MV-4-11 (cell line): ENCODE results near the gene CEP57.
"Not testable (repeated sequence)": the region's sequence is repeated elsewhere in the genome, so short reads cannot be mapped to it uniquely, and the experiment has no call there.

Source experiments
- DNase-seq: peaks from one replicate; lab custom pipeline; 2025; lab: John Stamatoyannopoulos, UW

The CEP57 gene

DNA sequence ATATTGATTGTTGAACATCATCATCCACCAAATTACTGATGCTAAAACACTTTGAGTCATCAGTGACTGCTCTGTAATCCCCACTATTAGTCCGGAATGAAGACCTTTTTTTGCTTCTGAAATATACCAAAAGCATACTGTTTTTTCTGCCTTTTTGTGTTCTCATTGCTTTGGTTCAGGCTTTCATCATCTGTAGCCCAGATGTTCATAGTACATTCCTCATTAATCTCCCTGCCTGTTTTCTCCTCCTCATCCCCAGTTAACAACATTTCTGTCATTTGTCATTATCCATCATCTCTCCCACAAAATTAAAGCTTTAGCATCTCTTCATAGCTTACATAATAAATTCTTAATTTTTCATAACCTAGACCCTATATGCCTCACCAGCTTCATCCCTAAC is 9.2 kb downstream of the CEP57 start:
- no peak for DNase-seq

DNA sequence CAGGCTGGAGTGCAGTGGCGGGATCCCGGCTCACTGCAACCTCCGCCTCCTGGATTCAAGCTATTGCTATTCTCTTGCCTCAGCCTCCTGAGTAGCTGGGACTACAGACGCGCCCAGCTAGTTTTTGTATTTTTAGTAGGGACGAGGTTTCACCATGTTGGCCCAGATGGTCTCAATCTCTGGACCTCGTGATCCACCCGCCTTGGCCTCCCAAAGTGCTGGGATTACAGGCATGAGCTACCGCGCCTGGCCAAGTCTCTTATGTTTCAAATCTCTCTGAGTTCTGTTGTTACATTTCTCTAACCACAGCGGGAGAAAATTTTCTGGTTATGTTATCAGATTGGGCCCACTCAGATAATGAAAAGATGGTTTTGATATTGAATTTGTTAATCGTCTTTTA is 10.1 kb downstream of the CEP57 start:
- no peak for DNase-seq

DNA sequence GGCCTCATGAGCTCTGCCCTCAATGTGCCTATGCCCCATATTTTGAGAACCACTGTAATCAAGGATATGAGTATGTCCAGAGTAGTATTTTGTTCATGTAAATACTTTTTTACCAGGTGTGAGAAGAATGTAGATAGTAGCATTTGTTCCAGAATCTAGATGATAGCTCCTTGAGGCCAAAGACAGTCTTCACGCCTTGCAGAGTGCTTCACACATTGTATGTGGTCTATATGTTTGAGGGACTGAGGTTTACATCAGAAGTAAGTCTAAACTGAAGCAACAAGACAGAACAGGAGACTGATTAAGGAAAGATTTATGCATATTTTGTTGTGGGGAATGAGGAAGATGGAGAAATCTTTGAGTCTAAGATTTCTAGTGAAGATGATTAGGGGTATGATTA is 12.5 kb downstream of the CEP57 start:
- DNase-seq, result no peak

DNA sequence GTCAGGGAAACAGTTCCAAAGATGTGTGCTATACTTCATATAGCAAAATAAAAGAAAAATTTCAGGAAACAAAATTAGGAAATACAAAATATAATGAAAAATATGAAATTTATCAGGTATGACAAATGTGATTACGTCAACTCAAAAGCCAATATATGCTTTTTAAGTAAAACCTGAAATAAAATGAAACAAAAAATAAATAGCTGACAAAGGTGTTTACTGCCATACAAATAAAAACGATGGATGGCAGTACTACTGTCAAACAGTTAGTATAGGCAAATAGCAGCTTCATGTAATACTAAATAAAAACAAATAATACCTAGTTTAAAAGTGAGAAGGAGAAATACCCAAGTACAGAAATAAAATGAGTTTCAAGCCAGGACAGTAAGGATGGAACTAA is 13.7 kb downstream of the CEP57 start:
- DNase-seq, result no peak

DNA sequence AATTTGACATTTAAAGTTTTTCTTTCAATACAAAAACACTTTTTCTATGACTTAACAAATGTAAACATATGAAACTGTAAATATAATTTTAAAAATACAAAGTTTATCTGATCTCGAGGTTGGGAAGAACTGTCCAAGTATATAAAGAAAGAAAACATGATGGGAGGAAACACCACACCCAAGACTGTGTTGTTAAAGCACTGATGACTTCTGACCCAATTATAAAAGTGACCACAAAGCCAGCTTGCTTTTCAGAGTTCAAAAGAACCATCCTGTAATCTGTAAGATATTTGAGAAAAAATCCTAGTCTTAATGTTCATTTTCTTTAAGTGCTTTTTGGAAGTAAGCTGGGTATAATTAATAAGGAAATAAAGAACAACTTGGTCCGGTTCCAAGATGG is 15.6 kb downstream of the CEP57 start:
- DNase-seq, result no peak

DNA sequence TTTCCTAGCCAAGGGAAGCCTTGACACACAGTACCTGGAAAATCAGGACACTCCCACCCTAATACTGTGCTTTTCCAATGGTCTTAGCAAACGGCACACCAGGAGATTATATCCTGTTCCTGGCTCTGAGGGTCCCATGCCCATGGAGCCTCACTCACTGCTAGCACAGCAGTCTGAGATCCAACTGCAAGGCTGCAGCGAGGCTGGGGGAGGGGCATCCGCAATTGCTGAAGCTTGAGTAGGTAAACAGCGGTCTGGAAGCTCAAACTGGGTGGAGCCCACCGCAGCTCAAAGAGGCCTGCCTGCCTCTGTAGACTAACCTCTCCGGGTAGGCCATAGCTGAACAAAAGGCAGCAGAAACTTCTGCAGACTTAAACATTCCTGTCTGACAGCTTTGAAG is 16.2 kb downstream of the CEP57 start:
- DNase-seq, result not testable (repeated sequence)

DNA sequence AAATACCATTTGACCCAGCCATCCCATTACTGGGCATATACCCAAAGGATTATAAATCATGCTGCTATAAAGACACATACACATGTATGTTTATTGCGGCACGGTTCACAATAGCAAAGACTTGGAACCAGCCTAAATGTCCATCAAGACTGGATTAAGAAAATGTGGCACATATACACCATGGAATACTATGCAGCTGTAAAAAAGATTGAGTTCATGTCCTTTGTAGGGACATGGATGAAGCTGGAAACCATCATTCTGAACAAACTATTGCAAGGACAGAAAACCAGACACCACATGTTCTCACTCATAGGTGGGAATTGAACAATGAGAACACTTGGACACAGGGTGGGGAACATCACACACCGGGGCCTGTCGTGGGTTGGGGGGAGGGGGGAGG is 20.8 kb downstream of the CEP57 start:
- DNase-seq, result not testable (repeated sequence)

DNA sequence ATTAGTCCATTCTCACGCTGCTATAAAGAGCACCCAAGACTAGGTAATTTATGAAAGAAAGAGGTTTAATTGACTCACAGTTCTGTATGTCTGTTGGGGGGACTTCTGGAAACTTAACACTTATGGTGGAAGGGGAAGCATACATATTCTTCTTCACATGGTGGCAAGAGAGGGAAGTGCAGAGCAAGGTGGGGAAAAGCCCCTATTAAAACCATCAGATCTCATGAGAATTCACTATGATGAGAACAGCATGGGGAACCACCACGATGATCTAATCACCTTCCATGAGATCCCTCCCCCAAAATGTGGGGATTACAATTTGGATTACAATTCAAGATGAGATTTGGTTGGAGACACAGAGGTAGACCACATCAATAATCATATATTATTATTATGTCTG is 25.7 kb downstream of the CEP57 start:
- no peak for DNase-seq

DNA sequence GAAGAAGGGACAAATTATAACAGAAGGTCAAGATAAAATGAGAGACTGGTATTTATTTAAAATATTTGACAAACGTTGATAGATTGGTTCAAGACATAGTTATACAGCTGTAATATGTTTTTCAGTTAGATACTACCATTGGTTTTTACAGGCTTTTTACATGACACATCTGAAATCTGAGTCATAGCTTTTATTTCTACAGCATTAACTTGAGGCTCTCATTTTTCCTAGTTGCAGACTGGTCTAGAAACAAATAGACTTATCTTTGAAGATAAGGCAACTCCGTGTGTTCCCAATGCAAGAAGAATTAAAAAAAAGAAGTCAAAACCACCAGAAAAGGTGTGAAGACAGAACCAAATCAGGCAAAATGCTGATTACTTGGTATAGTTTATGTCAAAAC is 31.3 kb downstream of the CEP57 start:
- DNase-seq, result no peak

DNA sequence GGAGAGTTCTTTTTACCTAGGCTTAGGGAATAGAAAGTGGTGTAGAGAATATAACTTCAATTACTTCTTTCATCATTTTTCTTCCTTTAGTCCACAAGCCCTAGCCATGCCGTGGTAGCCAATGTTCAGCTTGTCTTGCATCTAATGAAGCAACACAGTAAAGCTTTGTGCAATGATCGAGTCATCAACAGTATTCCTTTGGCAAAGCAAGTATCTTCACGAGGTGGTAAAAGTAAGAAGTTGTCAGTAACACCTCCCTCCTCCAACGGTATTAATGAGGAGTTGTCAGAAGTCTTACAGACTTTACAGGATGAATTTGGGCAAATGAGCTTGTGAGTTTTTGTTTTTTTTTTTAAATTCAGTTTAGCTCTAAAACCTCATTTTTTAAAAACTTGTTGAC is 37.4 kb downstream of the CEP57 start:
- DNase-seq, result peak; percentile 57

DNA sequence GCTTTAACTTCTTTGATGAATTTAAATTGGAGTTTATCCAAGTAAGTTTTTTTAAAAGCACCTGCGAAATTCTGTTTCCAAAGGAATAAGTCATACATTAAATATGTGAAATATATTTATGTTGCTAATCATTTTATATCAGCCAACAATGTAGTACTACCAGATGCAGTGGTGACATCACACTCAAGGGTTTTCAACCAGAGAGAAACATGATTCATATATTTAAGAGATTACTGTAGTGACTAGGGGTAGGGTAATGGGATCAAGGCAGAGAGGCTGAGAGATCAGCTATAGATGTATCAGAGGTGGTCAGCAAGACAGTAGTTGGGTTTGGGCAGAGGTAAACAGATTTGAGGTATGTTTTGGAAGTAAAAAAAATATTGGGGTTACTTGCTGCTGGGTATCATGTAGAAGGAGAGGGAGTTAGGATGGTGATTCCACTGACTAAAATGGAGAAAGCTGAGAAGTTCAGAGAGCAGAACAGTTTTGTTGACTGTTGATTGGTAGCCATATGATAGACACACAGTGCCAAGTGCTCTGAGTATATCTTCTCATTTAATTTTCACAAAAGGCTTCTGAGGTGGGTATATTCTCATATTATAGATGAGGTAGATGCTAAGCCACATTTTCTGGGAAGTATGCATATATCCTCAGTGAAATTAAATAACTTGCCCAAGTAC is 39.4 kb downstream of the CEP57 start:
- DNase-seq, result no peak

DNA sequence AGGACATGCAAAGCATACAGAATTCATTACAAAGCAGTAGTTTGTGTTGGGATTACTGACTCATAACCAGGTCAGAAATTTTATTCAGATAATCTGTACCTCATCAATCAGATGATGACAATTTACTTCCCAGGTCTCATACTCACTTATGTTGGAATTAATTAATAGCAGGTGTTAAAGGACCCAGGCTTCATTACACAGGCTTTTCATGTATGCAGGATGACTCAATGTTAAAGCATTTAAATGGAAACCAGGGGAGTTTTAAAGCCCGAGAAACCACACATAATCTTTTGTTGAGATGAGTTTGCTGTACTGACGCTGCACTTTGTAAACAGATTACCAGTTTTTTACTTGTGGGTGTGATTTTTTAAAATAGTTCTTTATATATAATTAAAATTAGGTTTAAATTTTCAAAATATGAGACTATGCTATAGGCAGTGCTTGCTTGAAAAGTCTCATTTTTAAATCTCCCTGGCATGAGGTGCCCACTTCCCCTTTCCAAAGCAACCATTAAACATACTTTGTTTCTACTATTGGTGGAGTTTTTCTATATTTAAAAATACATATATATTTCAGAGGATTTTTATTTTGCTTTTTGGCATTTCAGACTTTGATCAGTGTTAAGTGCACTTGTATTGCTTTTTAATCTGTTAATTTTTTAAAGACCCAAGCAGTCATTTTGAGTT is 41.0 kb downstream of the CEP57 start:
- peak; percentile 23 for DNase-seq

DNA sequence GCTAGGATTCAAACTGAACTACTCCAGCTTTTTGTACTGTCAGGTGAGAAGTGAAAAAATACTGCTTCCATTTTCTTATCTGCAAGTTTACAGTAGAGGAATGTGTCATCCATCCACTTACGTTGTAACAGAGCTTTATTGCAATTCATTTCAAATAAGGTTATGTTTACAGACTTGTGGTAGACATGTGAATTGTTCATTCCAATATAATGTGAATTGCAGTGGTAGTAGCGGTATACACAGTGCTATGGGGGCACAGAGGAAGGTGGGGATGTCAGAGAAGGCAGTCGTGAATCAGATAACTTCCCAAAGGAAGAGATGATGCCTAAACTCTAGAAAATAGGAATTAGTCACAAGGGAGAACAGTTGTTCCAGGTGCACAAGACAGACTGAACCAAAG is 42.5 kb downstream of the CEP57 start:
- DNase-seq, result no peak

DNA sequence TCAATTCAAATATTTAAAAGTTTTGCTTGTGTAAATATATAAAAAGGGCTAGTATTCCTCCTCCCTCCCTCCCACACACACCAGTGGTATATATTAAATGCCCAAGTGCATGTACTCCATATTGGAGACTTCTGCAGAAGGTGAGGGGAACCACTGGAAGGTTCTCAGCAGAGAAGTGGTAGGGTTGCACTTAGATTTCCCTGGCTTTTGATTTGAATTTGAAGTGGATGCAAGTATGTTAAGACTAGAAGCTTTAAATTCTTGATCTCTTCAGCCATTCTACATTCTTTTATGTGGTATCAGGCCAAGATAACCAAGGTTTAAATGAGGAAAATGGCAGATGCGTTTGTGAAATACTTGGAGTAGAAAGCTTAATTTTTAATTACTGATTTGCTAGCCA is 43.1 kb downstream of the CEP57 start:
- DNase-seq, result no peak

DNA sequence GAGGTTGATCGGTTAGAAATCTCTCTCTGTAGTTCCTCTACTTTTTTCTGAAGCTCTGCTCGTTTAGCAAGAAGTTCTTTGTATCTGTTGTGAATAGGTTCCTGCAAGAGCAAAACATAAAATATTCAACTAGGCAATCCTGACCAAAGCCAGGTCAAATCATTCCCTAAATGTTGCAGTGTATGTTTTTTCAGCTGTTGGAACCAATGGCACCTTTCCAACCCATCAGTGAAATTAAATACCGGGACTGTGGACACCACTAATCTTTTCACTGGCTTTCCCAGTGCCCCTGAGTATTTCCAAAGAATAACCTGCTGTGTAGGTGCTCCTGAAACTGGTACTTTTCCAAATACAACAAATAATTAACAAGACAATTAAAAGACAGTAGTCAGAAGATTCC is 45.1 kb downstream of the CEP57 start:
- DNase-seq, result no peak

DNA sequence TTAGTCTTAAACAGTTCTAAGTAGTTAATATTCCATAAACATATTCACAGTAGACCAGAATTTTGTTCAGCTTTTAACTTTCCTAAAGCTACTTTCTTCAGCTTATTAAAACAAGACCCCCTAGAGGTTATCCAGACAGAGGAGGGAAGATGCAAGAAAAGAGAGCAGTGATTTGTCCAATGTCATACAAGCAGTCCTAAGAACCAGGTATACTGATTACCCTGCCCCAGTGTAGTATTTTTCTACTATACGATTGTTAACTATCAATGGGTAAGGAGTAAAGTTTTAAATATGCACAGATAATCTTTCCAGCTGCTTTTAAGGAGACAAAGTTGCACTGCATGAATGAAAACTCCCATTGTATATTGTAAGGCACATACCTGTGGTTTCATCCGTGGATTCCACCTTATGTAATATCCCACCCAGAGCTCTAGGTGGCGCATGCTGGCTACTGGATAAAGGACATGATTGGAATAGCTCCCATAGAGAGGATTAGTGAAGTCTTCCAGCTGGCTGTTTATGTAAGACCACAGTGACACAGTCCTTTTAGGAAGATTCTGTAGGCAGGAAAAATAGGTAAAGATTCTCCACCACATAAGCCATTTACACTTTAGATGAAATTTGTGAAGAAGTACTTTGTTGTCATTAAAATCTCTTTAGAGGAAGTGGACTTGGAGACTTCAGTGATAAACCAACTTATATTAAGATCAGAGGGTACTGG is 45.6 kb downstream of the CEP57 start:
- DNase-seq, result peak; percentile 27

DNA sequence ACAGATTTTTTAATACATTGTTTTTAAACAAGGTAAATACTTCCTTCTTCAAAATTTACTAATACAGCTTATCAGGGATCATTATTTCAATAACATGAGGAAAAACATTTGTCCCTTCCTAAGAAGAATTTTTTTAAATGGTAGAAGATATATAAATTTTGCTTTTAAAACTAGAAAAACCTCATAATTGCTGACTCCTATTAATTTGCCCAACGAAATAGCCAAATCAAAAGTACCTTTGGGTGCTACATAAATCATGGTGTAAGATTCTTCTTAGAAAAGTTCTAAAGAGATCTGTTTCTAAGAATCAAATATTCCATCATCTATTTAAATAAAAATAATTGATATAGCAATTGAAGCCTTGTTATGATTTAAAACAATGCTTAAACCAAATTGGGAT is 54.9 kb downstream of the CEP57 start:
- no peak for DNase-seq

DNA sequence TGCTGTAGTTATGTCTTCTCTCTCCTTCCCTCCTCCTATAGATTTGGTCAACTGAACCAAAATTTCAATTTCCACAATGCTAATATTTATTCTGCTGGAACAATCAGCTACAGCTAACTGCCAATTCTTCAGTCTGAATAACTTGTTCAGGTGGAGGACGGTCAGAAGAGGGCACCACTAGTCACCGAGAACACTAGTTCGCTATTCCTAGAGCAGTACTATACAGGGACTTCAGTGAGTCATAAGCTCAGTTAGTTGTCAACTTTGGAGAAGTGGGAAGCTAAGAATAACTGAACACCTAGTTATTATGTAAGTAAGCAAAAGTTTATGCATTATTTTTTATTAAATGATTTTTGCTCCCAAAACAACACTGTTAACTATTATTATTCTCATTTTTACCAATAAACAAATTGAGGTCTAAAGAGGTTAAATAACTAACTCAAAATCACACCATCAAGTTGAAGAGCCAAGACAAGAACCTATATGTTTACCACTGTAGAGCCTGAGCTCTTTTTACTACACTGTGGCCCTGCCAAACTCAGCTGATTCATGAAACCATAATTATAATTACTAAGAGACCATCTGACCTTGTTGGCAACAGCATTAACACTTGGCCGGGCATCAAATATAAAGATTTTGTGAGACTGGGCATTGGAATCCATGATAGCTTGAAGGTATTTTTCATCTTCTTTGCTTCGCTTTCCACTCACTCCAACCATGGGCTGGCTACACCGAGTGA is 59.0 kb downstream of the CEP57 start:
- peak; percentile 75 for DNase-seq

DNA sequence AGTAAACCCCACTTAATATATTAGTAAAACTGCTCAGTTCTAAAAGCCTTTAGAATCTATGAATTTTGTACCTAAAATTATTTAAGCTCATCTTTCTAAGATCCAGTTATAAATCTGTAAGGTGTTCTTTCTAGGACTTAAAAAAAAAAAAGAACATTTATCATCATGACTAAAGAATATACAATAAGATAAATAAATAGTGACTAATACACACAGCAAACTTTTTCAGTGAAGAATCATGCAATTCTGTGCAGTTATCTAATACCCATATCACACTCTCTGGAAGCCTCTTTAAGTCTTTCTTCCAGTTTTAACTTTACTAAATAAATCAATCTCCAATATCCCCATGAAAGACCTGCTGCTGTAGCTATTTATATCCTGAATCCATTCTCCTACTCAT is 59.8 kb downstream of the CEP57 start:
- DNase-seq, result no peak

DNA sequence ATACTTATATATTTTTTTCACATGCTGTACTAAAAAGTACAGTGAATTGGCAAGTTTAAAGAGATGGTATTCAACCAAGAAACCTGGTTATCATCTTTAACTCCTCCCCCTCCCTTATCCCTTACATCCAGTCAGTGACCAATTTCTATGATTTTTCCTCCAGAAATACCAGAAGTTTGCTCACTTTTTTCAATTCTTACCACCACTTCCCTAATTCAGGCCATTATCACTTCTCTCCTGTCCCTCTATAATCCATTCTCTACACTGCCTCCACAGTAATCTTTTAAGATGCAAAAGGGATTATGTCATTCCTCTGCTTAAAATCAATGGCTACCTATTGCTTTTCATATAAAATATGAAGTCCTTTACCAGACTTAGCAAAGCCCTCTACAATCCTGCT is 62.8 kb downstream of the CEP57 start:
- DNase-seq, result peak; percentile 3

DNA sequence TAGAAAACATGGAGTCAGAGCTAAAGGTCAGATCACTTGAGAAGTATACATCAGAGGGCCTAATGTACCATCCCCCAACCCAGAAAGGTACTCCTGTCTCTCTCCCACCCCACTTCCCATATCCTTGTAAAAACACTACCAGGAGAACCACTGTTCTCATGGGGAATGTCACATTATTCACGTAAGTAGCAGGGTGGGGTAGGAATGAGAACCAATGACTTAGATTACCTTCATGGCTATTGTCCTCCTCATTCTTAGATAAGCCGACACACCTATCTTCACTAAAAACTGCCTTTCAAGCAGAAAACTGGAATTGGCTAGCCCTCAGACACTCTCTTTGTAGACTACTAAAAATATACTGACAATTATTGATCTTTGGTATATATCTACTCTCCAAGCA is 63.6 kb downstream of the CEP57 start:
- no peak for DNase-seq

DNA sequence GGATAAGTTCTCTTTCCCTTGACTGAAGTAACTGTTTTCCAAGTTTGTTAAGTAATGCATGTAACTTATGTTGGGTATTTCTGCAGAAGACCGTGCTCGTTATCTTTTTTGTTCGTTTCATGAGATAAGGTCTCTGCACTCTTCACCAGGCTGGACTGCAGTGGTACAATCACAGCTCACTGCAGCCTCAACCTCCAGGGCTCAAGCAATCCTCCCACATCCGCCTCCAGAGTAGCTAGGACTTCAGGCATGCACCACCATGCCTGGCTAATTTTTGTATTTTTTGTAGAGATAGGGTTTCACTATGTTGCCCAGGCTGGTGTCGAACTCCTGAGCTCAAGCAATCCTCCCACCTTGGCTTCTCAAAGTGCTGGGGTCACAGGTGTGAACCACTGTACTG is 64.1 kb downstream of the CEP57 start:
- DNase-seq, result not testable (repeated sequence)

DNA sequence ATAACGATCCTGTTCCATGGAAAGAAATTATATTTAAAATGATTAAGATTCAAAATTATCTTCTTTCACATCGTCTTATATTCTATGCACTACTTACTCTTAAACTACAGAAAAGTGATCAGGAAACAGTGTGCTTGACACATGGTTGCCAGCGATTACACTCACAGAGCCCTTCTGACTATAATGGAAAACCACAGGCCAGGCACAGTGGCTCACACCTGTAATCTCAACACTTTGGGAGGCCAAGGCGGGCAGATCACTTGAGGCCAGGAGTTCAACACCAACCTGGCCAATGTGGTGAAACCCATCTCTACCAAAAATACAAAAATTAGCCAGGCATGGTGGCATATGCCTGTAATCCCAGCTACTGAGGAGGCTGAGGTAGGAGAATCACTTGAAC is 69.7 kb downstream of the CEP57 start:
- not testable (repeated sequence) for DNase-seq
